HG03064 (cell line): Measurements from ENCODE around the gene DAW1.
A peak's percentile ranks its signal among the peaks of the same experiment; 100 is the strongest.

Experiments
- ATAC-seq: cut with Tn5 transposase; IDR thresholded peaks from one replicate; pipeline ENCODE4 v1.9.1; 2021; ENCODE audit warnings: low read depth; ENCODE audit not compliant: unreplicated experiment

The DAW1 gene

GRCh38 chr2:227860221-227860641 is 11.2 kb upstream of the DAW1 start:
- no peak for ATAC-seq

DNA sequence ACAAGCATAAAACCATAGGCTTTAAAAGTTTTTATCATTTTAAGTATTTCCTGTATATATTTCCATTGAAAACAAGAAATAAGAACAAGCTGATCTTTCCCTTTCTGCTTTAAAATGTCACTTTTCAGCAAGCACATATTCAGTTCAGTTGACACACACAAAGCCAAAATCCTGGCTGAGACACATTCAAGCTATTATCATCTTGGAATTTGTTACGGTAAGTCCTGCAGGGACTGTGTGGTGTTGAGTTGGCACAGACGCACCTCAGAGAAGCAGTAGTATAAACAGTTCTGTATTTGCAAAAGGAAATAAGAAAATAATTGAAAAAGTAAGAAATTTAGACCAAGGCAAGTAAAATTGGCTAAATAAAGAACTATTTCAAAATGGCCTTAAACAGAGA is 10.4 kb upstream of the DAW1 start:
- ATAC-seq = no peak

DNA sequence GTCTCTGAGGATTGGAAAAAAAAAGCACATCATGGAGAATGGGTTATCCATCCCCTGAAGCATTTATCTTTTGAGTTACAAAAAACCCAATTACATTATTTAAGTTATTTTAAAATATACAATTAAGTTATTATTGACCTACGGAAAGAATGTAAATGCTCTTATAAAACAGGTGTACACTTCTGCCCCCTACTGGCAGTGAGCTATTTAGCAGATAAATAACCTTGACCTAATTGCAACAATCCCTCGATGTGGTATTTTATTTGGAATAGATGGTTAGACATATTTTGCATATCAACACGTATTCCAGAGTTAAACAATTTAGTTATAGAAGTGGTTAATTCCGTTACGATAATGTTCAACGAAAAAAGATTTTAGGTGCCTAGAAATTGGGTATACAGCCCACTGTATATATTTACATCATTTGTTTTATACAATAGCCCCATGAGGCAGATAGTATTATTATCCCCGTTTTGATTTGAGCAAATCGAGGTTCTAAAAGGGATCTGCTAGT is 9.1 kb upstream of the DAW1 start:
- no peak for ATAC-seq

GRCh38 chr2:227862741-227863588 is 8.5 kb upstream of the DAW1 start:
- no peak for ATAC-seq

GRCh38 chr2:227864161-227864756 is 7.2 kb upstream of the DAW1 start:
- ATAC-seq = no peak

- ATAC-seq = no peak
Measured at GRCh38 chr2:227865291-227865690, 6.1 kb upstream of the DAW1 start.

GRCh38 chr2:227867386-227867785 is 4.0 kb upstream of the DAW1 start:
- no peak for ATAC-seq

GRCh38 chr2:227870710-227871374 is 589 bp upstream of the DAW1 start:
- no peak for ATAC-seq

GRCh38 chr2:227872676-227873075 is 1.2 kb downstream of the DAW1 start:
- no peak for ATAC-seq

DNA sequence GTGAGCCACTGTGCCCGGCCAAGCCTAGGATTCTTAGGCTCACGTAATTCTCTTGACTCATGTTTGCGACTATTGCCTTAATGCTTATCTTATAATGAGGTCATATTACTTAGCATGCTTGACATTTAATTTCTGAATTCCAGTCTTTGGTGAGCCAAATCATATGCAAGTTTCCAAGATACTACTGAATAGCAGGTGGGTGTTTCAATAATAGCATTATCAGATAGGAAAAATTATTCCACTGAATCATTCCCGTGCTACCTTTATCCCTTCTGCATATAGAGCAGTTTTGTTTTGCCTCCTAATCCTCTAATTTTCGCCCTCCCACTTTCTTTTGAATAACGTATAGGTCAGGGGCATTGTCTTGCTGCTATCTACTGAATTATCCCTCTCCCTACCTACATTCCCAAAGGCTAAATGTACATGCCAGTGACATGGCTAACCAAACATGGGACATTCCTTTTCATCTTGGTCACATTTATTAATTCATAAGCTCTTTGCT is 4.9 kb downstream of the DAW1 start:
- no peak for ATAC-seq

DNA sequence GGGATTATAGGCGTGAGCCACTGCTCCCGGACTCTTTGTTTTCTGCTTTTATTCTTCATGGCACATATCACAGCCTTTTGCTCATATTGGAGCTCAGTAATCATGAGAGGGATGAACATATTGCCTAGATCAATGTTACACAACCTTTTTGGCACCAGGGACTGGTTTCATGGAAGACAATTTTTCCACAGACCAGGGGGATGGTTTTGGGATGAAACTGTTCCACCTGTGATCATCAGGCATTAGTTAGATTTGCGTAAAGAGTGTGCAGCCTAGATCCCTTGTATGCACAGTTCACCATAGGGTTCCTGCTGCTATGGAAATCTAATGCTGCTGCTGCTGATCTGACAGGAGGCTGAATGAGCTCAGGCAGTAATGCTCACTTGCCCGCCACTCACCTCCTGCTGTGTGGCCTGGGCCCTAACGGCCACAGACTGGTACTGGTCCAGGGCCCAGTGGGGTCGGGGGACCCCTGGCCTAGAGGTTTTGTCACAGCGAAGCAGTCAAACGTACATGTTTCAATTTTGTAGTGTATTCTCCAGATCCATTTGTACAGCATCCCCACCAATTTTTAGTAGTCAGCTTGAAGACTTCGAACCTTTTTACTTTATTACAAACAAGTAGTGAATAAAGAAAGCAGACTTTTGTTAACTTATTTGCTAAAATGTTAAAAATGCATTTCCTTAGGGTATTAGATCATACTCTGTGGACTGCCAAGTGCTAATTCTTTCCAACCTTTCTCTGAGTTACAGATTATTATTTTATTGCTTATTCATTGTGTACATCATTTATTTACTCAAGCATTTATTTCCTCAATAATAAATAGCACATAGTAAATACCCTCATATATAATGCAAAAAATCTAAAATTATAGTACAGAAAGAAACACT is 6.2 kb downstream of the DAW1 start:
- ATAC-seq = no peak

DNA sequence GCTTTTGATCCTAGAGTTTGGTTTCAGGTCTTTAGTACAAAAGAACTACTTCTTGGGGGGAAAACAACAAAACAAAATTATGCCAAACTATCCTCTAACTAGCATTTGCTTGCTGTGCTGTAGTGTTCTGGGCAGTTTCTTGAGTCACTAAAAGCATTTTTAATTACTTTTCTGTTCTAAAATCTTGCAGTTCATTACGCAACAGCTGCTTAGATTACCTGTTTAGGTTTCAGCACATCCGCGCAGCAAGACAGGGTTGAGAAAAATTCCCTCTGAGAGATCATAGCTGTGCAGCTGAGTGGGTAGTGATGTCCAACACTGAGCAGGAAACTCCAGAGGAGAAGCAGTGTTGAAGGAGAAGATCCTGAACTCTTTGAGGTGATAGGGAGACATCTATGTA is 9.0 kb downstream of the DAW1 start:
- no peak for ATAC-seq

DNA sequence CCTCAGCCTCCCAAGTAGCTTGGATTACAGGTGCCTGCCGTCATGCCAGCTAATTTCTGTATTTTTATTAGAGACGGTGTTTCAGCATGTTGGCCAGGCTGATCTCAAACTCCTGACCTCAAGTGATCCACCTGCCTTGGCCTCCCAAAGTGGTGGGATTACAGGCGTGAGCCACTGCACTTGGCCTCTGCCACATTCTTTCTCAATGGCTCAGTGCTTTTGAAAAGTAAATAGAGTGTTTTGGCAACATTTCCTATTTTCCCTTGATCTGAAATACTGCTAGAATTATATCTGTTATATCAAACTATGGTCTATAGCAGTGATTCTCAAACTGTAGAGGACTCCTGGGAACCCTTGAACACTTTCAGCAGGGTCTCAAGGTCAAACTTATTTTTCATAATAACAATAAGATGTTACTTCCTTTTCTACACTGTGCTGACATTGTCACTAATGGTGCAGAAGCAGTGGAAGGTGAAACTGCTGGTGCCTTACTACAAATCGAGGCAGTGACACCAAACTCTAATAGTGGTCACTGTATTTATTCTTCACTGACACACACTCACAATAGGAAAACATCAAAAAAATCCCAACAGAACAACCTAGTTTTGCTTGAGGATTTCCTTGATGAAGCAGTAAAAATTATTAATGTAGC is 10.6 kb downstream of the DAW1 start:
- ATAC-seq = peak; percentile 69

- ATAC-seq = peak; percentile 71
Measured at GRCh38 chr2:227884511-227884947, 13.1 kb downstream of the DAW1 start.

DNA sequence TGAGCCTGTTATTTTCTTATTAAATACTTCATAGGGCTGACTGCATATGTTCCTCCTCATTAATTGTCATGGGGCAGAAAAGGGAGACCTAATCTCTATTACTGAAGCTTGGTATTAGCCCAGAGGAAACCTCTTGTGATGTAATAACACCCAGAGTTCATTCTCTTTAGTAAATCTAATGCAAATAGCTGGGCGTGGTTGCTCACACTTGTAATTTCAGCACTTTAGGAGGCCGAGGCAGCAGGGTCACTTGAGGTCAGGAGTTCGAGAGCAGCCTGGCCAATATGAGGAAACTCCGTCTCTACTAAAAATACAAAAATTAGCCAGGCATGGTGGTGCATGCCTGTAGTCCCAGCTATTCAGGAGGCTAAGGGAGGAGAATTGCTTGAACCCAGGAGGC is 14.7 kb downstream of the DAW1 start:
- ATAC-seq = no peak

GRCh38 chr2:227888289-227888688 is 16.9 kb downstream of the DAW1 start:
- no peak for ATAC-seq

GRCh38 chr2:227889336-227889735 is 17.9 kb downstream of the DAW1 start:
- ATAC-seq = no peak

DNA sequence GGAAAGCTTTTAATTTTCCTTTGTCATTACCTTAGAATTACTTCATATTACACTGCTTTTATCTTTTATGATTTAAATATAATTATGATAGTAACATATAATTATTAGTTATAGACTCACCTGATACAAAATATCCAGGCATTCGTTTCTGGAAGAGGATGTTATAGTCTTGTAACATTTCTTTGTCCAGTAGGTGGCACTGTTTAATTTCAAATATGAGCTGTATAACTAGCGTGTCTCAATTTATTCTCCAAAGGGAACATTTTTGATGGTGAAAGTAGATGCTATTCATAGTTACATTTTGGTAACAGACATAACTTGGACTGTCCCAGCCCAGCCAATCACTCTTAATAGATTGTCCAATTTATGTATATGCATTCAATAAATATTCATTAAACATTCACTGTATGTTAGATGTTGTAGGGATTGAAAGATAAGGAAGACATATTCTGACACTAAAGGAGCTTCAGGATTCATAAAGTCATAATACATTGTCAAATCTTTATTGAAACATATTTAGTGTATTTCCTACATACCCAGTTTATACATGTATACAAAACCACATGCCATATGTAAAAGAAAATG is 19.2 kb downstream of the DAW1 start:
- no peak for ATAC-seq

- ATAC-seq = no peak
Measured at GRCh38 chr2:227891673-227892072, 20.2 kb downstream of the DAW1 start.
